COLO668 (cell line): ENCODE results near the gene FMNL2.

Experiments used
- DNase-seq: peaks from one replicate; lab custom pipeline; 2025; ENCODE audit not compliant: unreplicated experiment; lab: John Stamatoyannopoulos, UW

The FMNL2 gene

GRCh38 chr2:152683400-152683799, 348.4 kb downstream of the FMNL2 start:
- DNase-seq, result no peak

GRCh38 chr2:152686321-152686720, 351.3 kb downstream of the FMNL2 start:
- no peak for DNase-seq

- DNase-seq, result no peak
Measured at GRCh38 chr2:152693033-152693432, 358.1 kb downstream of the FMNL2 start.

GRCh38 chr2:152694161-152694661, 359.2 kb downstream of the FMNL2 start:
- no peak for DNase-seq

- no peak for DNase-seq
Measured at GRCh38 chr2:152695763-152696162, 360.8 kb downstream of the FMNL2 start.

GRCh38 chr2:152696476-152696875, 361.5 kb downstream of the FMNL2 start:
- DNase-seq, result no peak
